ENCODE measurements around the gene DDX47. TPM values are rescaled to one million over a fixed set of nuclear protein-coding genes. Genes with fewer than 3 reads are reported as not detected.

Gene DDX47
- total and polyA plus RNA-seq, 5 experiments from 2014 or later: 61.0 to 93.6 (median 77.1) TPM

Small RNA genes lying within 50 kb of the gene (microRNA-seq; reads per million reads assigned to microRNA genes)
- not detected for gene MIR613 (ENCODE audit: borderline microRNAs expressed)

Other genes starting within 250 kb of the DDX47 start
- 10 to 100 TPM; 35.1 to 35.5 TPM for gene CREBL2, start 201.5 kb upstream of the DDX47 start, total RNA-seq
- gene CREBL2, start 201.5 kb upstream of the DDX47 start, polyA plus RNA-seq: 10 to 100 TPM; 36.5 to 46.8 (median 44.7) TPM
- 1 to 10 TPM; 1.3 to 1.9 TPM for gene GPR19, start 117.2 kb upstream of the DDX47 start, total RNA-seq
- gene GPR19, start 117.2 kb upstream of the DDX47 start, polyA plus RNA-seq: under 1 TPM in 2 of 3 donors, not detected in 1; 0.47 to 0.51 TPM
- gene CDKN1B, start 96.0 kb upstream of the DDX47 start, total RNA-seq: 100 to 1,000 TPM; 161 TPM
- gene CDKN1B, start 96.0 kb upstream of the DDX47 start, polyA plus RNA-seq: 10 to 100 TPM in 2 of 3 donors, 1 to 10 TPM in 1; 8.3 to 26.9 (median 20.6) TPM
- gene APOLD1, start 27.7 kb upstream of the DDX47 start, total RNA-seq: 1 to 10 TPM; 2.5 to 4.3 TPM
- gene APOLD1, start 27.7 kb upstream of the DDX47 start, polyA plus RNA-seq: 1 to 10 TPM in 1 of 3 donors, under 1 TPM in 2; 0.14 to 1.4 (median 0.54) TPM
- gene GPRC5A, start 78.2 kb downstream of the DDX47 start, total RNA-seq: not detected
- gene GPRC5A, start 78.2 kb downstream of the DDX47 start, polyA plus RNA-seq: not detected
- gene GPRC5D, start 138.8 kb downstream of the DDX47 start, total RNA-seq: not detected
- under 1 TPM in 1 of 3 donors, not detected in 2; 0.43 TPM for gene GPRC5D, start 138.8 kb downstream of the DDX47 start, polyA plus RNA-seq
- 10 to 100 TPM in 1 of 2 experiments, 1 to 10 TPM in 1; 9.8 to 13.1 TPM for gene HEBP1, start 186.9 kb downstream of the DDX47 start, total RNA-seq
- 10 to 100 TPM; 23.3 to 40.2 (median 25.8) TPM for gene HEBP1, start 186.9 kb downstream of the DDX47 start, polyA plus RNA-seq
- 1 to 10 TPM; 4.8 to 5.0 TPM for gene FAM234B, start 231.0 kb downstream of the DDX47 start, total RNA-seq
- 1 to 10 TPM; 2.5 to 4.3 (median 2.7) TPM for gene FAM234B, start 231.0 kb downstream of the DDX47 start, polyA plus RNA-seq